Activated CD4-positive, alpha-beta T cell treated with anti-CD3 and anti-CD28 coated beads, Interleukin-2, amount 50 U/mL, for 48 hours (primary cell): ENCODE data around the gene FILIP1L.
"Not testable (repeated sequence)": the region's sequence is repeated elsewhere in the genome, so short reads cannot be mapped to it uniquely, and the experiment has no call there.

ENCODE experiments used
- DNase-seq, 2 experiments: peaks; one replicate each; pipeline ENCODE4 v3.0.0-alpha.2; 2020

The FILIP1L gene

GRCh38 chr3:100072326-100073048, 41.8 kb downstream of the FILIP1L start:
- no peak for DNase-seq

GRCh38 chr3:100069472-100069871, 44.8 kb downstream of the FILIP1L start:
- no peak for DNase-seq

DNA sequence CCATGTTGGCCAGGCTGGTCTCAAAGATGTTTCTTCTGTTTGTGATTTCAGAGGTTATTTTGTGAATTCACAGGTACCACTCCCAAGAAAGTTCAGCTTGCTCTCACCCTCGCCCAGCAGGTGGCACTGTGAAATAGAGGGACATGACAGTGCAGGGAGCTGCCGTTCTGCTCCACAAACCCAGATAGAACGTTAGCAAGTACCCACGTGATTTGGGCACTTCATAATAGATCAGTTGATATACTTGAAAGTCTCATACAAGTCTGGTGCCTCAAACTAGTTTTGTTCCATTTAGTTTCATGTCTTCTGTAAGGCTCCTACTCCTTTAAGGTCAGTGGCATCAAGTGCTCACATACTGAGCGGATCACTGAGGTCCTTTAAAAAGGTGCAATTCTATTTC, 45.5 kb downstream of the FILIP1L start:
- DNase-seq: peak; percentile 82 to 86

GRCh38 chr3:100067589-100067988, 46.7 kb downstream of the FILIP1L start:
- DNase-seq: no peak

DNA sequence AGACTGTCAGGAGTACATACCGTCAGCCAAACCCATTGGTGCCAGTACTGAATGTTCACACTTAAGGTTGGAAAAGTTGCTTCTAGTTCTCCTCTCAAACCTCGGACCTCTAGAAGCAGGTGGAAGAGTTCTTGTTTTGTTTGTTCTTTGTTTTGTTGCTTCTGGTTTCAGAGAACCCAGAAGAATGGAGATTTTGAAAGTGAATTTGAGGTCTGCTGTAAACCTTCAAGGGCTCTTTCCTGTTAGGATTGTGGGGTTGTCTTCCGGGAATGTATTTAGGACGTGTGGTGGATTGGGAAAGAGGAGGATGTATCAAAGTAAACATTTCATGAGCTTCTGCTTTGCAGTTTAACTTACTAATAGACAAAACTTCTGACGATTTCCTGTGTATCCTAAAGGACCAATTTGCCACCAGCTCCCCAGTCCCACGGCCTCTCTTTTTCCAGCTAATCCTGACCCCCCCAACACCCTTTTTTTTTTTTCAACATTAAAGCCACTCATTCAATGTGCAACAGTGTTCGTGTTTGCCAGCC, 50.3 kb downstream of the FILIP1L start:
- no peak for DNase-seq

DNA sequence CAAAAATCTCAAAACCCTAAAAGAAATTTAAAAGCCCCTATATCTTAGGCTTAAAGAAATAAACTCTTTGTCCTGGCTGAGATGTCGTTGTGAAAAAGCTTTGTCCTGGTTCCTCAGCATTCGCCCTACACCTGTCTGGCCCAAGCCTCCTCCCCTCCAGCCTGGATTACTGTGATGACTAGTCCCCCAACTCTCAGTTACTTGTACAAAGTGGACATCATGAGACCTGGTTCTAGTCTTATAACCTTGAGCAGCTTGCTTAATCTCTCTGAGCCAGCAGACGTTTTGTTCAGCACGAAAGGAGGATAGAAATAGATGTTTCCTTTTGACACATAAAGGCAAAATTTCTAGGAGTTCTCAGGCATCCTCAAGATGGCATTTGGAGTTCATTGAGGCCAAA, 51.6 kb downstream of the FILIP1L start:
- no peak for DNase-seq

DNA sequence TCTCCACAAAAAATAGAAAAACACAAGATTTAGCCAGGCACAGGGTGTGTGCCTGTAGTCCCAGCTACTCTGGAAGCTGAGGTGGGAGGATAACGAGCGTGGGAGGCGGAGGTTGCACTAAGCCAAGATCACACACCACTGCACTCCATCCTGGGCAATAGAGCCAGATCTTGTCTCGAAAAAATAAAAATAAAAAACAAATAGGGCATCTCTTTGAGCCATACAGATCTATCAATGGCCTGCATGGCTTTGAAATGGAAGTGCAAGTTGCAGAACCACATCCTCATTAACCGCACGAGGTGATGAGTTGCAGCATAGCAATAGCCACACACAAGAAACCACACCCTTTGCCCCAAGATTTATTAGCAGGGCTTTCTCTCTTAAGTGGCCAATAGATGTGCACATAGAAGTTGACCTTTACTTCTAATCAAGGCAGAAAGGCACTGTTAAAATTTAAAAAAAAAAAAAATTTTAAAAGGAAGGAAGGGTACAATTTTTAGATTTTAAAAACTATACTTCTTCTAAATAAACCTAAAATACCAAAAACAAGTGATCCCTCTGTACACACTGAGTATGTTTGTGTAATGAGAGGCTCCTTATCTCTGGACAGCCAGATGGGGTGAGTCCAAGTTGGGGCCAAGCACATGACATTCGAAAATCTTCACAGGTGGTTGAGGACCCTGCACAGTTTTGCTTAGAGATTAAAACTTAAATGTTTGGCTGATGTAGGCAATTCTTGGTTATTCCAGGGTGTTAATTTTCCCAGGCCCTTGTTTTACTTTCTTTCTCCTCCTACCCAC, 53.4 kb downstream of the FILIP1L start:
- no peak for DNase-seq

GRCh38 chr3:100059472-100059871, 54.8 kb downstream of the FILIP1L start:
- DNase-seq: no peak

GRCh38 chr3:100057716-100058575, 56.4 kb downstream of the FILIP1L start:
- DNase-seq: no peak

GRCh38 chr3:100053951-100054620, 60.2 kb downstream of the FILIP1L start:
- DNase-seq: no peak

GRCh38 chr3:100051513-100051912, 62.8 kb downstream of the FILIP1L start:
- DNase-seq: not testable (repeated sequence)

- DNase-seq: no peak
Measured at GRCh38 chr3:100048248-100048647, 66.1 kb downstream of the FILIP1L start.

DNA sequence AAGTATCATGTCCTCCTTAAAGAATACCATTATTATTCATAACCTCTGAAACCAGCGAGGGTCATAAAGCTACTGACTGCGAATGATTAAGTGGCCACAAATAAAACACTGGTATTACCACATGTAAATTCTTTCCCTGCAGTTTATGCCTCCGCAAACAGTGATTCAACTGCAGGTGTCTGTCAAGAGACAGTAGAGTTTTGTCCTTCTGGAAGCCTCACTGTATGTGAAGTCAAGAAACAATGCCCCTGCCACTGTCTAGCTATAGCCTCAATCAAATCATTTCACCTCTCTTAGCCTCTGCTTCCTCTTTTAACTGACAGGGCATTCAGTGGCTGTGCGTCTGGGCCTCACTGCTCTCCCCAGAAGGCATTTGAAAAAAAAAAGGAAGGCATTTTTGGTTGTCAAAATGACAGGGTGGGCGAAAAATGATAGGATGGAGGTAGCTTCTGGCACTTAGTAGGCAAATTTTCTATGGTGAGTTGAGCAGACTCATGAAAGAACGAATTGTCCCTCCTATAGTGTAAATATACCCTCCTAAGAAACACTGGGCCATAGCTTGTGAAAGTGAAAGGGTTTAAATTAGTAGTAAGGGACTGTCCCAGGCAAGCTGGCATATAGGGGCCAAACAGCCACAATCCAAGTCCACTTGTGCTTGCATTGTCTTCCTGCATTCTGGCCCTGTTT, 66.7 kb downstream of the FILIP1L start:
- DNase-seq: peak in 1 of 2 experiments; percentile 4

- no peak for DNase-seq
Measured at GRCh38 chr3:100046986-100047385, 67.3 kb downstream of the FILIP1L start.

DNA sequence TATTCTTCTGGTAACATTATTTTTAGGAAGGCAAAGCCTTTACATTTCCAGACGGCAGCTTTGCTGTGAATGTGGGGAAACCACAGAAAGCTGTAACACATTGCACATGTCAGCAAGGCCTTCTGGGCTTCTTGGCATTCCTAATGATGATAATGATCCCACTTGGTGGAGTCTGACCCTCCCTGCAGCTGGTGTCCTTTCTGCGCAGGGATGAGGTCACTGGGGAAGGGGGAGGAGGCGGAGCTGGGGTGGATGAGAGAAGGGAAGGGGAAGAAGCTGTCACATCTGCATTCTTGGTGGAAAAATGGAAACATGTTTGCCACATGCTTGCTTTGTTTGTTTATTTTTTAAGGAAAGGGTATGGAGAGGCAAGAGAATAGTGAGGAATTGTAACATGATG, 68.6 kb downstream of the FILIP1L start:
- no peak for DNase-seq

DNA sequence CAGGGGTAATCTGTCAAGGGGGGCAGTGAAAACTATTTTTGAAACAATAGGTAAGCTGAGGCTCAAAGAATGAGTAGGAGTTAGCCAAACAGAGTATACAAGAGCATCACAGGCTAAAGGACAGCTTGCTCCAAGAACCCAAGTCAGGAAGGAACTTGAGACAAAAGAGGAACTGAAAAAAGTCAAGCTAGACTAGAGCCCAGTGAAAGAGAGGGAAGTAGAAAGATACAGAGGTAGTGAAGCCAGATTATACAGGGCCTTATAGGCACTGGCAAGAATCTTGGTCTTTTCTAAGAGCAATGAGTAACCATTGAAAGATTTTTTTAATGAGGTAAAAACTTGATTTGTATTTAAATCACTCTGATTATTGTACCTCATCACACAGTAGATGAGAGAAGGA, 69.9 kb downstream of the FILIP1L start:
- DNase-seq: no peak

DNA sequence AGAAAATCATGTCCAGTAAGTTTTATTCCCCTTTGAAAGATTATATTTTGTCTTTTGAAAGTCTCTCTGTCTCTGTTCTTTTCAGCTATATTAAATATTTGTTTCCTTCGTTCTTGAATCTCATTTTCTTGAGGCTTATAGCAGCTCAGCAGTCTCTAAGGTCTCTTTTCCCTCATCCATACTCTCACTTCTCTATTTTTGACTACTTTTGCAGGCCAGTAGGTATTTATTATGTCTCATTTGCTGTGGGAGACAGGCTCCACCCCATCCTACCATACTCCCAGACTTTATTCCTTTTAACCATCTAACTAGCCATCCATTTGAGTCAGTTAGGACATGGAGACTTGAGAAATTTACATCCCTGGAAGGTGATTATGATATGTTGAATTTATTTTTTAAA, 71.0 kb downstream of the FILIP1L start:
- no peak for DNase-seq

GRCh38 chr3:100042166-100042981, 71.9 kb downstream of the FILIP1L start:
- no peak for DNase-seq

DNA sequence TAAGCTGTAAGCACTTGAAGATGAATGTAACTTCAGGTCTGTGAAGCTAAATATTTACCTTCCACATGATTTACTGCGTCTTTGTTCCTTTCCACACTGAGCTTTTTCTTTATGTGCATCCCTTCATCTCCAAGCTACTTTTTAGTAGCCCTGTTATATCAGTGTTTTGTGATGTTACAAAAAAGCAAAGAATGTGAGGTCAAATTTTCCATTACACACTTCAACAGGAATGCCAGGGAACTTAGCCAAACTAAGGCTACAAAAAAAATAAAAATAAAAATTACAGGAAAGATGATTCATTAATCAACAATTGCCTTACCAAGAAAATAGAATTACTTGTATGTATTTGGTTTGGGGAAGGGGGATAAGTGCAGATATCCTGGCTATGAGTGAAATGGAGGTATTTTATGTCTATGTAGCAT, 73.0 kb downstream of the FILIP1L start:
- DNase-seq: no peak

DNA sequence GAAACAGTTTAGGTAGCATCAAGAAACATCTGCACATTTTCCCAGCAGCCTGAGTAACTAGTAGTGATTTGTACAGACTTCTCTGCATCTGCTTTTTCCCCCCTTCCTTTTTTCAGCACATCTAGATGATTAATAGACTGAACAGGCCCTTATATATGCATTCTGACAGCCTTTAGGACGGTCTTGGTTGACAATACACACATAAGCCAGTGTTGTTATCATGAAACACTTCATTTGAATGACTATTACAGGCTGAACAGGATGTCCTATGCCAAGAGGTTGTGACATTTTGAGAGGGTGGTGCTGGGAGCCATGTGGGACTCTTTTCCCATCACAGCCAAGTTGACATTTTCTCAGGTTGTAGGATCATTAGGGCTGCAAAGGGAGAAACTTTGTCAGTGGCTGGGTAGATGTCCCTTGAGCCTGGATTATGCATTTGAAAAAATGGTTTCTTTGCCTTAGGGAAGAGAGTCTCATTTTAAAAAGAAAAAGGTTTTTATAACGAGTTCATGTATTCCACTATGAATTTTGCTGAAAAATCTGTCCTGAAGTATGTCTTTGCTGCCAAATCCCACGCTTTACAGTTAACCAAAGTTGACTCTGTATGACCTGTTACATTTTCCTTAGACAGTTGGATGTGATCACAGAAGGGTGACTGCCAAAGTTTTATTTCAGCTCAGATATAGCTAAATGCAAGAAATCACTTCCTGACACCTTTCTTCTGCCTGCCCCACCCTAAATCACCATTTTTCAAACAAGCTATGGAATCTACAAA, 73.7 kb downstream of the FILIP1L start:
- DNase-seq: no peak
